HUES6 (cell line): ENCODE measurements around the gene UIMC1.
"Not testable (repeated sequence)": the region's sequence is repeated elsewhere in the genome, so short reads cannot be mapped to it uniquely, and the experiment has no call there.

Source experiments
- H3K27ac ChIP-seq: 2 replicates; pipeline ENCODE4 v1.7.0; 2013; ENCODE audit warnings: low read depth, mild to moderate bottlenecking, low read length, inconsistent platforms
- H3K27me3 ChIP-seq: 2 replicates; pipeline ENCODE4 v1.6.1; 2013; ENCODE audit warnings: low read length; ENCODE audit not compliant: control insufficient read depth, insufficient read depth
- H3K36me3 ChIP-seq: 2 replicates; pipeline ENCODE4 v1.6.1; 2013; ENCODE audit warnings: low read length; ENCODE audit not compliant: control insufficient read depth, insufficient read depth
- H3K4me1 ChIP-seq: 2 replicates; pipeline ENCODE4 v1.6.1; 2013; ENCODE audit warnings: low read length; ENCODE audit not compliant: control insufficient read depth, insufficient read depth
- H3K4me3 ChIP-seq: 2 replicates; pipeline ENCODE4 v1.5.1; 2013; ENCODE audit warnings: low read depth, low read length
- H3K9ac ChIP-seq: one replicate; pipeline ENCODE4 v1.6.1; 2013; ENCODE audit warnings: mild to moderate bottlenecking, low read length
- H3K9me3 ChIP-seq: 2 replicates; pipeline ENCODE4 v1.6.1; 2013; ENCODE audit warnings: low read depth, low read length; ENCODE audit not compliant: control insufficient read depth, insufficient read depth

UIMC1 gene

GRCh38 chr5:176876506-176877431 is 129.8 kb downstream of the UIMC1 start:
- Histone ChIP-seq H3K27ac (no peak overlapping the region), H3K27me3 (peaks cover 16% of the 10 kb centered on the region; the same call in 1 of the 2 replicates)

DNA sequence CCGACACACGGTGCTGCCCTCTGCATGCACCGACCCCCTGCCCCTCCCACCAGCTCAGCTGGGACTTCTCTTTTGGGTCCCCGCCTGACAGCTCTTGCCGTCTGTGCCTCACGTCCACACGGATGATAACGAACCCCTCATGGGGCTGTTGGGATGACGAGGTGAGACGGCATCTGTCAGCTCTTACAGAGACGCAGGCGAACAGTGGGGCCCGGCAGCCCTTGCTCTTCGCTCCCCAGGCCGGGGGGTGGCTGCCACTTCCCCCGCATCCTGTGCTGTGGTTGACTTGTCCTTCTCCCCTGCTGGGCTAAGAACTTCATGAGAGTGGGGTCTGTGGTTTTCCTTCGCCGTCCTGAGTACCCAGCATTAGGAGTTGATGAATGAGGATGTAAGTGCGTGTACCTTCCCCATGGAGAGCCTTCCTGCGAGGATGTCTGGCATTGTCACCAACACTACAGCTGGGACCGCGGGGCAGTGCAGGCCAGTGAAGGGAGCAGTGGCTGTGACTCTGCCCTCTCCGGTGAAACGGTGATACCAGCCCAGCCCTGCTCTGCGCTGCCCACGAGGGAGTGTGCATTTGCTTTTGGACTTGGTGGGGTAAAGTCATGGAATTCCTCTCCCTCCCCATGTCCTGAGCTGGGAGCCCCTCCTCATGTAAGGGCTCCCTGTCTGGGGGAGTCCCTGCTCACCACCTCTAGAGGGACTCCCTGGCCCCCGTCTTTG is 130.6 kb downstream of the UIMC1 start:
- no peaks in the 10 kb centered on the region for H3K9me3 ChIP-seq
- H3K4me3 ChIP-seq, result no peak overlapping the region
- H3K36me3 ChIP-seq, result no peaks in the 10 kb centered on the region
- peaks cover 8% of the 10 kb centered on the region; the same call in 1 of the 2 replicates for H3K4me1 ChIP-seq
- no peak overlapping the region for H3K27ac ChIP-seq
- H3K9ac ChIP-seq, result no peak overlapping the region
- peaks cover 16% of the 10 kb centered on the region; the same call in 1 of the 2 replicates for H3K27me3 ChIP-seq

More at GRCh38 chr5:176876506-176877431, 129.8 kb downstream of the UIMC1 start:
- Histone ChIP-seq H3K4me1 (peaks cover 8% of the 10 kb centered on the region; the same call in 1 of the 2 replicates), H3K4me3 (no peak overlapping the region), H3K9me3 (no peaks in the 10 kb centered on the region), H3K36me3 (no peaks in the 10 kb centered on the region), H3K9ac (no peak overlapping the region)

GRCh38 chr5:176875014-176875550 is 131.5 kb downstream of the UIMC1 start:
- Histone ChIP-seq H3K4me1 (peaks cover 10% of the 10 kb centered on the region; the same call in 1 of the 2 replicates), H3K9ac (no peak overlapping the region), H3K36me3 (no peaks in the 10 kb centered on the region), H3K27me3 (peaks cover 16% of the 10 kb centered on the region; the same call in 1 of the 2 replicates), H3K9me3 (no peaks in the 10 kb centered on the region), H3K4me3 (no peak overlapping the region), H3K27ac (no peak overlapping the region)

DNA sequence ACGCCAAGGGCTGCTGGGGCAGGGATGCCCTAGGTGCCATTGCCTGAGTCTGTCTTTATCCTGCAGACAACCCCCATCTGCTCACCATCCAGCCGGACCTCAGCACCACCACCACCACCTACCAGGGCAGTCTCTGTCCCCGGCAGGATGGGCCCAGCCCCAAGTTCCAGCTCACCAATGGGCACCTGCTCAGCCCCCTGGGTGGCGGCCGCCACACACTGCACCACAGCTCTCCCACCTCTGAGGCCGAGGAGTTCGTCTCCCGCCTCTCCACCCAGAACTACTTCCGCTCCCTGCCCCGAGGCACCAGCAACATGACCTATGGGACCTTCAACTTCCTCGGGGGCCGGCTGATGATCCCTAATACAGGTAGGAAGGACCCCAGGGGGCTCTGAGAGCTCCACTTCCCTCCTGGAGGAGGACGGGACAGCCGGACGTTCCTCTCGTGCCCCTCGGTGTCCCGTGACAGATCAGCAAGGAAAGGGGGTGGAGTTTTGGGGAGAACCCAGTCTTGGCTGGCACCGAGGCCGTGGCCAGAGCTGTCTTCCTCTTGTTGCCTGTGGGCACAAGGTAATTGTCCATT is 132.3 kb downstream of the UIMC1 start:
- Histone ChIP-seq H3K9ac (no peak overlapping the region), H3K4me3 (no peak overlapping the region), H3K36me3 (no peaks in the 10 kb centered on the region), H3K4me1 (peaks cover 13% of the 10 kb centered on the region; the same call in 1 of the 2 replicates), H3K27me3 (peaks cover 16% of the 10 kb centered on the region; the same call in 1 of the 2 replicates), H3K27ac (no peak overlapping the region), H3K9me3 (no peaks in the 10 kb centered on the region)

DNA sequence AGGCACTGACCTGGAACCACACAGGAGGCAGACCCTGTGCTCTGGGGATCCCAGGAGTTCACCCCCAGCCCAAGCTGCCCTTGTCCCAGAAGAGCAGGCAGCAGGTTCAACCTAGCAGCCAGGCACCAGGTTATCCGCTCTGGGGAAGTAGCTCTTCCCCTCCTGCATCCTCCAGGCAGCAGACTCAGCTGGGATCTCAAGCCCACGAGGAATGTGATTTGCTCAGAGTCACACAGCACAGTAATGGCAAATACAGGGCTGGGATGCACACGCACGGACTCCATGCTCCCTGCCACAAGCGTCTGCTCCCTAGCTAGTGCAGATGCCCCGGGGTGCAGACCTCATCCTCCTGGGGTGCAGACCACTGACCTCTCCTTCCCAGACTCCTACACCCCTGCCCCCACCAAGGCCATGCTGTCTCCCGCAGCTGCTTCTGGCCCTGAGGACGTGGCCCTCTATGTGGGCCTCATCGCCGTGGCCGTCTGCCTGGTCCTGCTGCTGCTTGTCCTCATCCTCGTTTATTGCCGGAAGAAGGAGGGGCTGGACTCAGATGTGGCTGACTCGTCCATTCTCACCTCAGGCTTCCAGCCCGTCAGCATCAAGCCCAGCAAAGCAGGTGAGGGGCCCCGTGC is 132.9 kb downstream of the UIMC1 start:
- Histone ChIP-seq H3K9me3 (no peaks in the 10 kb centered on the region), H3K27ac (no peak overlapping the region), H3K4me1 (peaks cover 13% of the 10 kb centered on the region; the same call in 1 of the 2 replicates), H3K27me3 (peaks cover 16% of the 10 kb centered on the region; the same call in 1 of the 2 replicates), H3K36me3 (no peaks in the 10 kb centered on the region), H3K9ac (no peak overlapping the region), H3K4me3 (no peak overlapping the region)

DNA sequence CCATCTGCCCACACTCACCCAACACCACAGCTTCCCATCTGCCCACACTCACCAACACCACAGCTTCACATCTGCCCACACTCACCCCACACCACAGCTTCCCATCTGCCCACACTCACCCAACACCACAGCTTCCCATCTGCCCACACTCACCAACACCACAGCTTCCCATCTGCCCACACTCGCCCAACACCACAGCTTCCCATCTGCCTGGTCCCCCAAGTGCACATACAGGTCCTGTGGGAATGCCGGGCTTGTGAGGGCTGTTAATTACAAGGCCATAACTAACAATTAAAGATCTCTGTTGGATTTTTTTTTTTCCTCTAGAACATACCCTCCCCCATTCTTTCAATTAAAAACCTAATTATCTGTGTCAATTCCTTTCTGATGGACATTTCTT is 133.6 kb downstream of the UIMC1 start:
- not testable (repeated sequence) for H3K27ac ChIP-seq, H3K9ac ChIP-seq, H3K36me3 ChIP-seq, H3K9me3 ChIP-seq, H3K4me3 ChIP-seq
- peaks cover 13% of the 10 kb centered on the region; the same call in 1 of the 2 replicates for H3K4me1 ChIP-seq
- H3K27me3 ChIP-seq, result peaks cover 16% of the 10 kb centered on the region; the same call in 1 of the 2 replicates

DNA sequence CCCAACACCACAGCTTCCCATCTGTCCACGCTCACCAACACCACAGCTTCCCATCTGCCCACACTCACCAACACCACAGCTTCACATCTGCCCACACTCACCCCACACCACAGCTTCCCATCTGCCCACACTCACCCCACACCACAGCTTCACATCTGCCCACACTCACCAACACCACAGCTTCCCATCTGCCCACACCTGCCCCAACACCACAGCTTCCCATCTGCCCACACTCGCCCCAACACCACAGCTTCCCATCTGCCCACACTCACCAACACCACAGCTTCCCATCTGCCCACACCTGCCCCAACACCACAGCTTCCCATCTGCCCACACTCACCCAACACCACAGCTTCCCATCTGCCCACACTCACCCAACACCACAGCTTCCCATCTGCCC is 134.0 kb downstream of the UIMC1 start:
- not testable (repeated sequence) for H3K27ac ChIP-seq, H3K9me3 ChIP-seq, H3K4me3 ChIP-seq, H3K36me3 ChIP-seq, H3K9ac ChIP-seq
- peaks cover 13% of the 10 kb centered on the region; the same call in 1 of the 2 replicates for H3K4me1 ChIP-seq
- H3K27me3 ChIP-seq, result peaks cover 16% of the 10 kb centered on the region; the same call in 1 of the 2 replicates

GRCh38 chr5:176870644-176871043 is 135.9 kb downstream of the UIMC1 start:
- Histone ChIP-seq H3K27me3 (peaks cover 16% of the 10 kb centered on the region; the same call in 1 of the 2 replicates), H3K4me1 (peaks cover 19% of the 10 kb centered on the region; the same call in 1 of the 2 replicates)
- H3K9me3 ChIP-seq, H3K36me3 ChIP-seq, H3K9ac ChIP-seq, H3K27ac ChIP-seq, H3K4me3 ChIP-seq: not testable (repeated sequence)

DNA sequence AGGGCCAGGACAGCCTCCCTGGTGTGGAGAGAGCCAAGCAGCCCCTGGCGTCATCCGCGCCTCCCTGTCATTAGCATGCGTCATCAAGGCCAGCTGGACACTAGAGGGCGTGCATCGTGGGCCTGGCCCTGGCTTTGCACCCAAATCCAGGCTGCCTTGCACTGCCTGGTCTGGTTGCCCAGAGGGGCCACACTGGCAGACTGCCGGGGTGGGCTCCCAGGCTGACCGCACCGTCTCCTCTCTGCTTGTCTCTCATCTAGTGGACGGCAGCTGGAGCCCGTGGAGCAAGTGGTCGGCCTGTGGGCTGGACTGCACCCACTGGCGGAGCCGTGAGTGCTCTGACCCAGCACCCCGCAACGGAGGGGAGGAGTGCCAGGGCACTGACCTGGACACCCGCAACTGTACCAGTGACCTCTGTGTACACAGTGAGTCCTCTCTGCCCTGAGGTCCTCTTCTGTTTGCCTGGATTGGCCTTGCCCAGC is 136.4 kb downstream of the UIMC1 start:
- H3K9ac ChIP-seq, result no peak overlapping the region
- H3K4me1 ChIP-seq, result peaks cover 16% of the 10 kb centered on the region; the same call in 1 of the 2 replicates
- no peak overlapping the region for H3K27ac ChIP-seq
- no peaks in the 10 kb centered on the region for H3K9me3 ChIP-seq
- H3K36me3 ChIP-seq, result no peaks in the 10 kb centered on the region
- no peak overlapping the region for H3K4me3 ChIP-seq
- peaks cover 11% of the 10 kb centered on the region; the same call in 1 of the 2 replicates for H3K27me3 ChIP-seq
